ENCODE measurements around the gene NDUFA13. TPM values are rescaled to one million over a fixed set of nuclear protein-coding genes. Genes with fewer than 3 reads are reported as not detected.
A peak's percentile ranks its signal among the peaks of the same experiment; 100 is the strongest.

The NDUFA13 gene
- total RNA-seq, 1 donor from 2014 or later: 86.8 TPM

DNA sequence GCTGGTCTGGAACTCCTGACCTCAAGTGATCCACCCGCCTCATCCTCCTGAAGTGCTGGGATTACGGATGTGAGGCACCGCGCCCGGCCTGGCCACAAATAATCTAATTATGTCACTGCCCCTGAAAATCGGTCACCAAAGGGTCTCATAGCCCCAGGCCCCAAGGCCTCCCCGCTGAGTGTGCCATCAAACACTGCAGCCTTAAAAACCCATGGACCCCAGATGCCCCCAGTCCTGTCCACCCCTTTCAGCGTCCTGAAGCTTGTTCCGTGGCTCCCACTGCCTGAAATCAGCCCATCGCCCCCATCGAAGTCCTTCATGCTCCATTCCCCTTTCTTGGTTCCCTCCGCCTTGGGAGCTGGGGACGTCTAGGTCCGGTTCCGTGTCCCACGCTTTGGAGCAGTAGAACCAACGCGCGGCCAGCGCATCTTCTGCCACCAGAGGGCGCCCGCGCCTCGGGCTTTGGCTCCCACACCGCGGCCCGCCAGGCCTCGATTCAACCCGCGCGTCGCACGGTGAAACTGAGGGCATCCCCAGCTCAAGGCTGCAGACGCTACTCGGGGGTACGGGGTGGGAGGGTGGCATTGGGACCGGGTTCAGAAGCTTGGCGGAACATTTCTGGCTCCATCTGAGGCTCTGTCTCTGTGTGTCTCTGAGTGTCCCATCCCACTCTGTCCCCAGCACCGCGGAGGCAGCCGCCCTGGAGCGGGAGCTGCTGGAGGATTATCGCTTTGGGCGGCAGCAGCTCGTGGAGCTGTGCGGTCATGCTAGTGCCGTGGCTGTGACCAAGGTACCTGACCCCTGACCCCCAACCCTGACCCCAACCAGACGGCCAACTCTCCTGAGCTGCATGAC, 16.2 kb downstream of the NDUFA13 start:
- FAIRE-seq: no peak
- DNase-seq (ENCODE audit: low spot score in 2 of 2): peak; percentile 85 to 90

DNA sequence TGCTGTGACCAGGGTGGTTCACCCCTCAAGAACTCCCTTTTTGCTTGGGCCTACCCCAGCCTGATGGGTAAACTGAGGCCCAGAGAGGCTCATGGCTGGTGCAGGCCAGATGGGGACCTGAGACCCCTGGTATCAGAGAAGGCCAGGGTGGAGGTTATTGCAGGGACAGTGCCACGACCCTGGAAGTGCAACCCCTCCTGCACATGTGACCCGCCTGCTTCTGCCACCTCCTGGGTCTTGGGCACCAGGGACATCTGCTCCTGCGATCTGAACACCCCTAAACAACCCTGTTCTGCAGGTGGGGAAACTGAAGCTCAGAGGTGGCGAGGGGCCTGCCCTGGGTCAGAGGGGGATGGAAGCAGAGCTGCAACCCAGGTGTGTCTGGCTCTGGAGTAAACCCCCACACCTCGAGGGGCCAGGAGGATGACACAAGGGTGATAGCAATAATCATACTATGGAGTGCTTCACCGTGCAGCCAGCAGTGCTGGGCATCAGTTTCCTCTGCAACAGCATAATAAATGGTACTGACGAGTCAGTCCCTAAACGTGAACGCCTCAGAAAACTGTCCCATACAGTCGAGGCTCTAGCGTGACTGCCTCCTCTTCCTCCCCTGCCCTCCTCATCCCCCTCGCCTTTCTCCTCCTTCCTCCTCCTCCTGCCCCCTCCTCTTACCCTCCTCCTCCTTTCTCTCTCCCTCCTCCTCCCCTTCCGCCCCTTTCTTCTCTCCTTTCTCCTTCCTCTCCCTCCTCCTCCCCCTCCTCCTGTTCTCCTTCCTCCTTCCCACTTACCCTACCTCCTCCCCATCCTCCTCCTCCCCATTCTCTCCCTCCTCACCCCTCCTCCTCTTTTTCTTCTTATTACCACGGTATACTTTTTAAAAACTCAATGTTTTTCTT, 17.0 kb downstream of the NDUFA13 start:
- no peak for DNase-seq (ENCODE audit: low spot score in 2 of 2)
- no peak for FAIRE-seq

DNA sequence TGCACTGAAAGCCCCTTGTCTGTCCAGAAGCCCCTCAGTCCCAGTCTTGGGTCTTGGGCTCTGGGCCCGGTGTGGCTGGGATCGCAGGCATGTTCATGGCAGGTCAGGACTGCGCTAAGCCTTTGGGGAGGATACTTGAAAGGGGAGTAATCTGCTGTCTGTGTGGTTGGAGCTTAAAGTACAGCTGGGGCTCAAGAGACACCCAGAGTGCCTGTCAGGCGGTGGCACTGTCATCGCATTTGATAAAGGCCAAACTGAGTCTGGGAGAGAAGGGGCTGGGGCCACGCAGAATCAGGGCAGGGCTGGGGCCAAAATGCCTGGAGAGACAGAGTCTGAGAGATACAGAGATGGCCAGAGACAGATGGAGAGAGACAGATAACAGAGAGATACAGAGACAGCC, 17.8 kb downstream of the NDUFA13 start:
- FAIRE-seq (no peak), DNase-seq (ENCODE audit: low spot score in 2 of 2) (no peak)

DNA sequence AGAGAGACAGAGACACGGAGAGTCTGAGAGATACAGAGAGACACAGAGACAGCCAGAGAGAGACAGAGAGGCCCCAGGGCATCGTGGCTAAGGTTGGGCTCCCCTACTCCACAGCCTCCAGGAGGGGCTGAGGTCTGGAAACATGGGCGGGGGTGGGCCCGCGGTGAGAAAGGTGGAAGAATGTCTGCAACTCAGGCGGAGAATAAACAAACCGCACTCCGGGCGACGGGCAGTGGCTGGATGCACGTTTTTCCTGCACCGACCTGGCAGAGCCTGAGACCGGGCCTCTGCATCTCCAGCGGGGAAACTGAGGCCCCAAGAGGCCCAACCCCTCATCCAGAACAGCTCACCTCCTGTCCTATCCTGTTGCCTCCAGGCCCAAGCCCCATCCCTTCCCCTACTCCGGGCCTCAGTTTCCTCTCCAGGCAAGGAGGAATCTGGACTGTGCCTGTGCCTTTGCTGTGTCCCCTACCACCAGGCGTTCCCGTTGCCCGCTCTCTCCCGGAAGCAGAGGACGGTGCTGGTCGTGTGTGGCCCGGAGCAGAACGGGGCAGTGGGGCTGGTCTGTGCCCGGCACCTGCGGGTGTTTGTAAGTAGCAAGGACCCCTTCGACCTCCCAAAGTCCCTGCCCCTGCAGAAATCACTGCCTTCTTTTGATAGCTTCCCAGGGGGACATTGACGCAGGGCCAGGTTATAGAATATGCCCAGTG, 18.7 kb downstream of the NDUFA13 start:
- FAIRE-seq: no peak

DNA sequence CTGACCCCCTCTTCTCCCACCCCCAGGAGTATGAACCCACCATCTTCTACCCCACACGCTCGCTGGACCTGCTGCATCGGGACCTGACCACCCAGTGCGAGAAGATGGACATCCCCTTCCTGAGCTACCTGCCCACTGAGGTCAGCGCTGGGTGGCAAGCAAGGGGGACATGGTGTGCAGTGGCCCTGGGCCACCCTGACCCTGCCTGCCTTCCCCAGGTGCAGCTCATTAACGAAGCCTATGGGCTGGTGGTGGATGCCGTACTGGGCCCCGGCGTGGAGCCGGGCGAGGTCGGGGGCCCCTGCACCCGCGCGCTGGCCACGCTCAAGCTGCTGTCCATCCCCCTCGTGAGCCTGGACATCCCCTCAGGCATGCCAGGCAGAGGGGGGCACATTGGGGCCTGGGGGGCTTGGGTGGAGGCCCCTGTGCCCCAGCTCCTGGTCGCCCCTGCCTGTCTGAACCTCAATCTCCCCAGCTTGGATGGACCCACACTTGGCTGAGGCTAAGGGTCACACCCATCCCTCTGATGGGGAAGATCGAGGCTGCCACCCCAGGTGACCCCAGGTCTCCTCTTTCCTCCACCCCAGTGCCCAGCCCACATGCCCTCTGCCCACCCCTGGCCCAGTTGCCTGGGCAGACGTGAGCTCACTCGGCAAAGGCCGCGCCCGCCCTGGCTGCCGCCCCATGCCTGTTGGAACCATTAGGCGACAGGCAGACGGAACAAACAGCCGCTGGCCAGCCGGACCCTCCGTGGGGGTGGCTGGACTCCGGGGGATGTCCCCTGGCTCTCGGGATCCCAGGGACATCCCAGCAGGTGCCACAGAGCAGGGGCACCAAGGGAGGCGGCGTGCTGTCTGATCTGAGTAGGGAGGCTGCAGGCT, 19.5 kb downstream of the NDUFA13 start:
- DNase-seq (ENCODE audit: low spot score in 2 of 2) (no peak), FAIRE-seq (no peak)

More for the DNA sequence above, 18.7 kb downstream of the NDUFA13 start:
- DNase-seq (ENCODE audit: low spot score in 2 of 2): no peak

DNA sequence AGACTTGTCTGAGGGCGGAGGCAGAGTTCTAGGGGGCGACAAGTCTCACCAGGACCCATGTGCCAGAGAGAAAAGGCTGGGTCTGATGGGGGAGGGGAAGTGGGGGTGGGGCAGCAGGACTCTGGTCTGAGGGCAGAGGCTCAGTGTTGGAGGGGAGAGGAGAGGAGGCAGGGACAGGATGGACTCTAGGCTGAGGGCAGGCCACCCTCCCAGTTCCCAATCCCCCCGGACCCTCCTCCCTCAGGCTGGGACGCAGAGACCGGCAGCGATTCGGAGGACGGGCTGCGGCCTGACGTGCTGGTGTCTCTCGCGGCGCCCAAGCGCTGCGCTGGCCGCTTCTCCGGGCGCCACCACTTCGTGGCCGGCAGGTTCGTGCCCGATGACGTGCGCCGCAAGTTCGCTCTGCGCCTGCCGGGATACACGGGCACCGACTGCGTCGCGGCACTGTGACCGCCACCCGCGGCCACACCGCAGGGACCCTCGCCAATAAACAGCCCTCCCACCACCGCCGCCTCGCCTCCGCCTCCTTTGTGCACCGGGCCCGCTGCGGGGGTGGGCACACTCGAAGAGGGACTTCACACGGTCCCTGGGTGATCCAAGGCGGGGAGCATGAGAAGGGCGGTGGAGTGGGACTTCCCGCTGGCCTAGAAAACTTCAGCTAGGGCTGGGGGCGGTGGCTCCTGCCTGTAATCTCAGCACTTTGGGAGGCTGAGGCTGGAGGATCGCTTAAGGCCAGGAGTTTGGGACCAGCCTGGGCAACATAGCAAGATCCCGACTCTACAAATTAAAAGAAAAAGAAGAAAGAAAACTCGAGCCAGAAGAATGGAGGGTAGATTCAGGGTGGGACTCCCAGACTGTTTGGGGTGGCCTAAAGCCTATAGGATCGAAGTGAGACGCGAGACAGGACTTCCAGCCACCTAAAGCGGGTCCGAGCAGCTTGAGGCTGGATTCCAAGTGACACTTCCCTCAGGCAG, 21.3 kb downstream of the NDUFA13 start:
- DNase-seq (ENCODE audit: low spot score in 2 of 2): peak in 1 of 2 donors; percentile 60
- FAIRE-seq: no peak

DNA sequence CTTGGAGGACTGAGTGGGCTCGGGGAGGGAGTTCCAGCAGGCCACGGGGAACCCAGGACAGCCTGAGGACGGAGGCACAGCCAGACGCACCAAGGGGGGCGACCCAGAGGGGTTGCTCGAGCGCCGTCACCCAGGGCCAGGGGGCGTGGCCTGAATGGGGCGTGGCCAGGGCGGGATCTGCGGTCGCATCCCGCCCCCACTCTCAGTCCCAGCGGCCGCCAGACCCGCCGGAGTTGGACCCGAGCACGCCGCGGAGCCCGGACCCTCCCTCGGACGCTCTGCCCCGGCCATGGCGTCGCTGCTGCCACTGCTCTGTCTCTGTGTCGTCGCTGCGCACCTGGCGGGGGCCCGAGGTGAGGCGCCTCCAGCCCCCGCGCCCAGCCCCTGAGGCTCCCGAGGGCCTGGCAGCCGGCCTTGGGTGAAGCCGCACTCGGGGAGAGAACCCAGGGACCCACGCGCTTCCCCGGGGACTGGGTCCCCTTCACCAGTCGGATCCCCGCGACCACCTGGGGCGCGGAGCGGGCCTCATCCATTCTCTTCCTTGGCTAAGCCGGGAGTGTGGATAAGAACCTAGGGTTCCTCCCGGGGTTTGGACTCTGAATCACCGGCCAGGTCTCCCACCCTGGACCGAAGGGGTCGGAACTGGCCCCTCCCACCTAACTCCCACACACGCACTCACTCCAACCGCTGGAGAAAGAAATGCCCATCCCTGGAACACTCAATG, 22.2 kb downstream of the NDUFA13 start, which contains the start of gene CILP2:
Gene CILP2 (plus strand): TSS at position 205 of the 724 bp plus-strand sequence. CDS start 85 bp downstream, at position 290.
- FAIRE-seq: no peak

DNA sequence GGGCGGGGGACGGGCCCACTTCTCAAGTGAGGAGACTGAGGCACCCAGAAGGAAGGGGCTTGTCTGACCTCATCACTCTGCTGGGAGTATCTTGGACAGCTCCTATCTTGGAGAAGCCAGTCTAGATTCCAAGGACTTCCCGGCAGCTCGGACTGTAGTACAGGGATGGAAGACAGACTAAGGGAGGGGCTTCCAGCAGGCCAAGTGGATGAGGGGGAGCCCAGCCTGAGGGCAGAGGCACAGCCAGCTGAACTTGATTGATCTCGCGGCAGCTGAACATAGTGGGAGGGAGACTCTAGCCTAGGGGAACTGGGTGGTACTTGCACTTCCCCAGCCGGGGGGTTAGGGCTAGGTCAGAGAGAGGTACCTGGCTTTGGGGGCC, 22.8 kb downstream of the NDUFA13 start:
- DNase-seq (ENCODE audit: low spot score in 2 of 2): peak in 1 of 2 donors; percentile 47
- FAIRE-seq: no peak

More for the DNA sequence above, 22.2 kb downstream of the NDUFA13 start, which contains the start of gene CILP2:
- peak in 1 of 2 donors; percentile 72 for DNase-seq (ENCODE audit: low spot score in 2 of 2)

DNA sequence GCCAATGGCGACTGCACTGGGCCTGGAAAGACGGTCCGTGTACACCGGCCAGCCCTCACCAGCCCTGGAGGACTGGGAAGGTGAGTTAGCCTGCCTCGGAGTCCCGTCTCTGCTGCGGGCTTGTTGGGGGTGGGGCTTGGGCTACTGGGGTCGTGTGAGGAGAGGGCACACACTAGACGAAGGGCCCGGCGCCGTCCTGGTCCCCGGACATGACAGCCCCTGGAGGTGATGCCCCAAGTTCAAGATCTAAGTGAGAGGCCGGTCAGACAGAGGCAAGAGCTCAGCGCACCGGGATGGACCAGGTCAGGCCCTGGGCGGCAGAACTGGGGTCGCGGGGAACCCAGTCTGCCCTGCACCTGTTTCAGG, 23.7 kb downstream of the NDUFA13 start:
- FAIRE-seq: no peak
- peak in 1 of 2 donors; percentile 40 for DNase-seq (ENCODE audit: low spot score in 2 of 2)

DNA sequence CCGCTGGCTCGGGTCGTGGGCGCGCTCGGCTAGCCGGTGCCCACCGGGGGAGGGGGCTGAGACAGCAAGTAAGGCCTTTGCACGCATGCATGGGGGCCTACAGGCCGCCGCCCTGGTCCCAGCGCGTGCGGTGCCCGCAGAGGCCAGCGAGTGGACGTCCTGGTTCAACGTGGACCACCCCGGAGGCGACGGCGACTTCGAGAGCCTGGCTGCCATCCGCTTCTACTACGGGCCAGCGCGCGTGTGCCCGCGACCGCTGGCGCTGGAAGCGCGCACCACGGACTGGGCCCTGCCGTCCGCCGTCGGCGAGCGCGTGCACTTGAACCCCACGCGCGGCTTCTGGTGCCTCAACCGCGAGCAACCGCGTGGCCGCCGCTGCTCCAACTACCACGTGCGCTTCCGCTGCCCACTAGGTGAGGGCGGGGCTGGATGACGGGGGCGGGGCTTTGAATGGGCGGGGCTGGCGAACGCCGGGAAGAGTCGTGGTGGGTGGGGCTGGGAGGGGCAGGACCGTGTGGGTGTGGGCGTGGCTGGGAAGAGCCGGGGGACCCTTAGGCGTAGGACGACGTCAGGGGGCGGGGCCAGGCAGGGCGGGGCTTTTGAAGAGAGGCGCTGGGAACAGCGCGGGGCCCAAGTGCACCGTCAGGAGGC, 24.2 kb downstream of the NDUFA13 start:
- peak; percentile 52 to 80 for DNase-seq (ENCODE audit: low spot score in 2 of 2)

DNA sequence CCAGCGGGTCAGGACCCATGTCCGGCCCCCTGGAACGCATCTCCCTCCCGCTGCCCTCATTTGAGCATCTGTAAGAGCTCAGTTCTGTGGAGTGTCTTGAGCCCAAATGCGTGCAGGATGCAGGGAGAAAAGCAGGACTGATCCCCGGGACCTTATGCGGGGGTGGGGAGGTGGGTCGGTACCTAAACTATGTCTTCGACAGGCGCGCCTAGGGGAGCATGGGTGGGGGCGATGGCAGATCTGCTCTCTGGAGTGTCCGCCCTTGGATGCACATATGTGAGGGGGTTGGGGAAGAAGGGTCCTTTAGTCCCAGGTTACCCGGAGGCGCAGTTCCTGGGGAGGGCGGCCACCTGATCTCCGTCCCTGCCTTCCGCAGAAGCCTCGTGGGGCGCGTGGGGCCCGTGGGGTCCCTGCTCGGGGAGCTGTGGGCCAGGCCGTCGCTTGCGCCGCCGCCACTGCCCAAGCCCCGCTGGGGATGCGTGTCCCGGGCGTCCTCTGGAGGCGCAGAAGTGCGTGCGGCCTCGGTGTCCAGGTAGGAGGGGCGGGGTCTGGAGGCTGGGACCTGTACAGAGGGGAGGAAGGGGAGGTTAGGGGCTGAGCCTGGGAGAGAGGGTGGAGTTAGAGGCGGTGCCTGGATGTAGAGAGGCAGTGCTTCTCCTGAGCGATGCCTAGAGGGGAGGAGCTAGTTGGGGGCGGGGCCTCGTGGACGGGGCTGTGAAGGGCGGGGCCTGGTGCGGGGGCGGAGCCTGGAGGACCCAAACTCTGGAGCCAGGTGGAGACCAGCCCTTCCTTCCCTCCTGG, 24.9 kb downstream of the NDUFA13 start:
- FAIRE-seq (no peak), DNase-seq (ENCODE audit: low spot score in 2 of 2) (peak in 1 of 2 donors; percentile 42)

More for the DNA sequence above, 24.2 kb downstream of the NDUFA13 start:
- FAIRE-seq: no peak

DNA sequence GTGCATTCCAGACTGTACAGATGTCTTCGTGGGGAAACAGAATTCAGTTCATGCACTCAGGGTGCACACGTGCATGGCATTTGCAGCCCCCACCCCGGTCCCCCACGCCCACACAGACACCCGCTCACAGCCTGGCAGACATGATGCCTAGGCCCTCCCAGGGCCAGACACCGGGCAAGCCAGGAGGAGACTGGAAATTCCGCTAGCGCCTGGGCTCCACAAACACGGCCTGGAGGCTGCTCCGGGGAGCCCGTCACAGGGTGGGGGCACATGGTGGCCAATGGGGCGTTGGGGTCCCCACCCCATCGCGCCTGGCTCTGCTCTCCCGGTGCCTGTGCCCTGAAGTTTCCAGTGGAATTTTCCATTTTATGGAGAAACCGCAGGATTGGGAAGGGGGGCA, 25.6 kb downstream of the NDUFA13 start:
- FAIRE-seq: no peak

DNA sequence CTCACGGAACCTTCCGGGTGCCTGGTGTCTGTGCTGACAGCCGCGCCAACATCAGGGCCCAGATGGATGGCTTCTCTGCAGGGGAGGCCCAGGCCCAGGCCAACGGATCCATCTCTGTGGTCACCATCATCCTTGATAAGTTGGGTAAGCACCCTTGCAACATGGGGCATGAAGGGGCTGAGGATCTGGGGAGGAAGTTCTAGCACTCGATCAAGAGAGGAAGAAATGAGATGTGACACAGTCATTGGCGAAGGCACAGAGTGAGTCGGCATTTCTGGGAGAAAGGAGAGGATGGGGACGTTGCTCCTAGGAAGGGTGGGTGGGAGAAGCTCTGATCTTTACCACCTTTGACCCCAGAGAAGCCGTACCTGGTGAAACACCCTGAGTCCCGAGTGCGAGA, 26.5 kb downstream of the NDUFA13 start:
- DNase-seq (ENCODE audit: low spot score in 2 of 2): no peak
- no peak for FAIRE-seq

More for the DNA sequence above, 25.6 kb downstream of the NDUFA13 start:
- DNase-seq (ENCODE audit: low spot score in 2 of 2): peak in 1 of 2 donors; percentile 17

DNA sequence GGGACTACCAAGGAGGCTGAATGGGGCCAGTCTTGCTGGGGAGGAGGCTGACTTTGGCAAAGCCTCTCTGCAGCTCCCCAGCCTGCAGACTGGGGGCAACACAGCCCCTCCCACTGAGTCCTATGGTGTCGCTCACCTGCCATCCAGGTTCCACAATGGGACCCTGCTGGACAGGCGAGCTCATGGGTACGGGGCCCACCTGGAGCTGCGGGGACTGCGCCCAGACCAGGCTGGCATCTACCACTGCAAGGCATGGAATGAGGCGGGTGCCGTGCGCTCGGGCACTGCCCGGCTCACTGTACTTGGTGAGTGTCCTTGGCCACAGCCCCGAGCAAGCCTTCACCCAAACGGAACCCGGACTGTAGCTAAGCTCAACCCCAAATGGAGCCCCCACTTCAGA, 27.1 kb downstream of the NDUFA13 start:
- FAIRE-seq (no peak), DNase-seq (ENCODE audit: low spot score in 2 of 2) (no peak)

DNA sequence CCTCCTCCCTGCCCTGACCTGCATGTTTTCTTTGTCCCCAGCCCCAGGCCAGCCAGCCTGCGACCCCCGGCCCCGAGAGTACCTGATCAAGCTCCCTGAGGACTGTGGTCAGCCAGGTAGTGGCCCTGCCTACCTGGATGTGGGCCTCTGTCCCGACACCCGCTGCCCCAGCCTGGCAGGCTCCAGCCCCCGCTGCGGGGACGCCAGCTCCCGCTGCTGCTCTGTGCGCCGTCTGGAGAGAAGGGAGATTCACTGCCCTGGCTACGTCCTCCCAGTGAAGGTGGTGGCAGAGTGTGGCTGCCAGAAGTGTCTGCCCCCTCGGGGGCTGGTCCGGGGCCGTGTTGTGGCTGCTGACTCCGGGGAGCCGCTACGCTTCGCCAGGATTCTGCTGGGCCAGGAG, 27.6 kb downstream of the NDUFA13 start:
- FAIRE-seq: no peak
- DNase-seq (ENCODE audit: low spot score in 2 of 2): no peak

DNA sequence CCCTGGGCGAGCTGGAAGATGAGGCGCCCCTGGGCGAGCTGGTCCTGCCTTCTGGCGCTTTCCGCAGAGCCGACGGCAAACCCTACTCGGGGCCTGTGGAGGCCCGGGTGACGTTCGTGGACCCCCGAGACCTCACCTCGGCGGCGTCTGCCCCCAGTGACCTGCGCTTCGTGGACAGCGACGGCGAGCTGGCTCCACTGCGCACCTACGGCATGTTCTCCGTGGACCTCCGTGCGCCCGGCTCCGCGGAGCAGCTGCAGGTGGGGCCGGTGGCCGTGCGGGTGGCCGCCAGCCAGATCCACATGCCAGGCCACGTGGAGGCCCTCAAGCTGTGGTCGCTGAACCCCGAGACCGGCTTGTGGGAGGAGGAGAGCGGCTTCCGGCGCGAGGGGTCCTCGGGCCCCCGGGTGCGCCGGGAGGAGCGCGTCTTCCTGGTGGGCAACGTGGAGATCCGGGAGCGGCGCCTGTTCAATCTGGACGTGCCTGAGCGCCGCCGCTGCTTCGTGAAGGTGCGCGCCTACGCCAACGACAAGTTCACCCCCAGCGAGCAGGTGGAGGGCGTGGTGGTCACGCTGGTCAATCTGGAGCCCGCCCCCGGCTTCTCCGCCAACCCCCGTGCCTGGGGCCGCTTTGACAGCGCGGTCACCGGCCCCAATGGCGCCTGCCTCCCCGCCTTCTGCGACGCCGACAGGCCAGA, 28.4 kb downstream of the NDUFA13 start:
- DNase-seq (ENCODE audit: low spot score in 2 of 2) (no peak), FAIRE-seq (no peak)
